ENCODE data around the gene ARRDC5.

DNA sequence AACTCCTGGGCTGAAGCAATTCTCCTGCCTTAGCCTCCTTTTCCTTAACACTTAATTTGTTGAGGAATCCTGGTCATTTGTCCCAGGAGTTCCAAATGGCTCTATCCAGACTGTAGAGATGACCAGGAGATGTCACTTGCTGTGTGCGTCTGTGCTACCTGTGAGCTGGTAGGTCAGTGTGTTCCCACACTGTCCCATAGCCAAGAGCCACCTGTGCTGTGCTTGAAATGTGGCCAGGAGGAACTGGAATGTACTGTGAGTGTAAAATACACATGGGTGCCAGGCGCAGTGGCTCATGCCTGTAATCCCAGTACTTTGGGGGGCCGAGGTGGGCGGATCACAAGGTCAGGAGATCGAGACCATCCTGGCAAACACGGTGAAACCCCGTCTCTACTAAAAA is 36.8 kb upstream of the ARRDC5 start:
- TF ChIP-seq CTCF (IDR thresholded peaks at IDR 0.05; ENCODE audit: insufficient read depth, low read length, poor library complexity, severe bottlenecking) = no peak
- TF ChIP-seq EZH2phosphoT487 (conservative IDR thresholded peaks at IDR 0.05; ENCODE audit: low read length) = no peak
